HepG2 (cell line): ENCODE results near the gene NOL4L. TPM values are rescaled to one million over a fixed set of nuclear protein-coding genes. Genes with fewer than 3 reads are reported as not detected.

Source experiments
- CSRNP1 ChIP-seq: sonication (generic); formaldehyde crosslinking; IDR thresholded peaks from 2 replicates; pipeline ENCODE4 v1.8.1; 2023; ENCODE audit warnings: mild to moderate bottlenecking, missing genetic modification reagents
- FOXK2 ChIP-seq: fragments of 450-650 bp; IDR thresholded peaks from 2 replicates; pipeline ENCODE4 v1.6.1; 2016
- HIC2 ChIP-seq: sonication (generic); formaldehyde crosslinking; IDR thresholded peaks from 2 replicates; pipeline ENCODE4 v1.9.0; 2022; ENCODE audit warnings: low read depth, missing genetic modification reagents
- KDM2A ChIP-seq: sonication (generic); formaldehyde crosslinking; IDR thresholded peaks from 2 replicates; pipeline ENCODE4 v1.4.0; 2020; ENCODE audit warnings: low read depth, missing genetic modification reagents, borderline replicate concordance
- NFATC3 ChIP-seq: sonication (generic); formaldehyde crosslinking; IDR thresholded peaks from 2 replicates; pipeline ENCODE4 v1.5.1; 2020; ENCODE audit warnings: mild to moderate bottlenecking, missing genetic modification reagents
- NFIB ChIP-seq: sonication (generic); formaldehyde crosslinking; IDR thresholded peaks from 2 replicates; pipeline ENCODE4 v1.9.0; 2021; ENCODE audit warnings: missing genetic modification reagents, mild to moderate bottlenecking, borderline replicate concordance
- SNAPC2 ChIP-seq: sonication (generic); formaldehyde crosslinking; IDR thresholded peaks from 2 replicates; pipeline ENCODE4 v1.8.1; 2022; ENCODE audit warnings: mild to moderate bottlenecking, missing genetic modification reagents
- SUZ12 ChIP-seq: fragments of 150-350 bp; IDR thresholded peaks from 2 replicates; pipeline ENCODE4 v1.6.1; 2014; ENCODE audit warnings: low read depth, low read length
- TRIM24 ChIP-seq: sonication (generic); formaldehyde crosslinking; IDR thresholded peaks from 2 replicates; pipeline ENCODE4 v1.8.0; 2022; ENCODE audit warnings: mild to moderate bottlenecking, missing genetic modification reagents
- XRCC5 ChIP-seq: fragments of 200-400 bp; formaldehyde crosslinking; optimal IDR thresholded peaks from 2 replicates; pipeline ENCODE3; 2017; ENCODE audit warnings: mild to moderate bottlenecking, low read length
- ZFP36 ChIP-seq: fragments of 150-350 bp; IDR thresholded peaks from 2 replicates; pipeline ENCODE4 v1.6.1; 2018; ENCODE audit warnings: borderline replicate concordance, low read length, low read depth; ENCODE audit not compliant: partially characterized antibody
- ZFP37 ChIP-seq: sonication (generic); formaldehyde crosslinking; IDR thresholded peaks from 2 replicates; pipeline ENCODE4 v1.4.0; 2020; ENCODE audit warnings: missing genetic modification reagents, borderline replicate concordance
- ZNF124 ChIP-seq: sonication (generic); formaldehyde crosslinking; IDR thresholded peaks from 2 replicates; pipeline ENCODE4 v1.4.0; 2020; ENCODE audit warnings: missing genetic modification reagents
- ZNF292 ChIP-seq: sonication (generic); formaldehyde crosslinking; IDR thresholded peaks from 2 replicates; pipeline ENCODE4 v1.8.1; 2022; ENCODE audit warnings: mild to moderate bottlenecking, low read depth, missing genetic modification reagents, borderline replicate concordance
- ZNF547 ChIP-seq: sonication (generic); formaldehyde crosslinking; IDR thresholded peaks from 2 replicates; pipeline ENCODE4 v1.5.1; 2020; ENCODE audit warnings: mild to moderate bottlenecking, missing genetic modification reagents
- ZNF564 ChIP-seq: sonication (generic); formaldehyde crosslinking; IDR thresholded peaks from 2 replicates; pipeline ENCODE4 v1.8.1; 2023; ENCODE audit warnings: mild to moderate bottlenecking, missing genetic modification reagents
- ZNF607 ChIP-seq: sonication (generic); formaldehyde crosslinking; IDR thresholded peaks from 2 replicates; pipeline ENCODE4 v1.5.1; 2020; ENCODE audit warnings: missing genetic modification reagents, mild to moderate bottlenecking, borderline replicate concordance
- ZNF629 ChIP-seq: sonication (generic); formaldehyde crosslinking; conservative IDR thresholded peaks from 2 replicates; pipeline ENCODE4 v1.5.0; 2020; ENCODE audit warnings: missing genetic modification reagents
- ZNF737 ChIP-seq: sonication (generic); formaldehyde crosslinking; IDR thresholded peaks from 2 replicates; pipeline ENCODE4 v1.5.0; 2020; ENCODE audit warnings: missing genetic modification reagents, mild to moderate bottlenecking, borderline replicate concordance
- ZZZ3 ChIP-seq: sonication (generic); formaldehyde crosslinking; IDR thresholded peaks from 2 replicates; pipeline ENCODE4 v1.4.0; 2020; ENCODE audit warnings: missing genetic modification reagents, mild to moderate bottlenecking, borderline replicate concordance
- polyA plus RNA-seq, 8 experiments: library from polyadenylated mRNA; depleted of rRNA in 3 of 8; stranded (reverse) in 7 of 8; unstranded in 1 of 8; fragments of >200 nt; fragmentation: Illumina TruSeq in 4 of 8; extraction: Trizol in 4 of 8; gene quantifications; 2 replicates each; pipeline versions ENCODE4 v1.2.1 to v1.2.3, GENCODE V29; 2011 to 2016; ENCODE audit warnings: low read depth in 4 of 8, missing spikeins in 1 of 8, mixed read lengths in 1 of 8; ENCODE audit not compliant: insufficient read depth in 1 of 8
- total RNA-seq, 5 experiments: library from RNA; depleted of rRNA; stranded (reverse); fragments of >200 nt; fragmentation: Illumina TruSeq; extraction: Trizol; gene quantifications; 2 replicates each; pipeline ENCODE4 v1.2.3, GENCODE V29; 2016; ENCODE audit warnings: low read depth in 1 of 5
- TF ChIP-seq, protein P1 (sequence below), 2 experiments: sonication (generic) in 1 of 2; formaldehyde crosslinking in 1 of 2; IDR thresholded peaks; 2 replicates each; pipeline versions ENCODE4 v1.6.1 to v1.9.0; 2014 to 2022; ENCODE audit warnings: antibody characterized with exemption in 1 of 2, borderline replicate concordance in 1 of 2, inconsistent platforms in 1 of 2, low read depth in 1 of 2, missing genetic modification reagents in 1 of 2

Gene NOL4L
- total and polyA plus RNA-seq, 2 of the 13 experiments (the other 11 are each of a cell fraction or from before 2014, with no cell fraction given): 16.6 to 35.4 TPM

DNA sequence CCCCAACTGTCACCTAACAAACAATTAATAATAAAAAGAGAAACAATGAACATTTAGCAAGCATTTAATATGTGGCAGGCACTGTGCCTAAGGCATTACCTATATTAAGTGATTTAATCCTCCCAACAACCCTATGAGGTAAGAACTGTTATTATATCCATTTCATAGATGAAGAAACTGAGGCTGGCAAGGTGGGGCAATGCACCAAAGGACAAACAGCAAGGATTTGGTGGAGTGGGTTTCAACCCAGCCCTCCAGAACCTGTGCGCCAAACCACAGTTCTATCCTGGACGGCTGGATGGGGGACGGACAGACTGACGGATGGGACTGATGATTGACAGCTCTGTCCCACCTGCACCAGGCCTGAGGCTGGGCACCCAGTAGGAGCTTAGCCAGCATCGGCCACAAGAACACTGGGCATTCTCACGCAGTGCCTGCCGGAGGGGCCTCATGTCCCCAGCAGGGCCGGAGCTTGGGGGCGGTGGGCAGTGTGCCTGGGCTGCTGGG is 24.6 kb downstream of the NOL4L start (continued):
- peak; percentile 84; the same call in 1 of the 2 replicates for TF ChIP-seq ZNF607
- TF ChIP-seq HIC2 (CRISPR knock-in tag): 0 out of 2 replicates have a peak, but pooled peaks have one; percentile 1
- no peak for TF ChIP-seq ZFP37 (CRISPR knock-in tag)
- TF ChIP-seq NFIB (CRISPR knock-in tag): no peak
- TF ChIP-seq FOXK2: no peak
- TF ChIP-seq, protein P1, sequence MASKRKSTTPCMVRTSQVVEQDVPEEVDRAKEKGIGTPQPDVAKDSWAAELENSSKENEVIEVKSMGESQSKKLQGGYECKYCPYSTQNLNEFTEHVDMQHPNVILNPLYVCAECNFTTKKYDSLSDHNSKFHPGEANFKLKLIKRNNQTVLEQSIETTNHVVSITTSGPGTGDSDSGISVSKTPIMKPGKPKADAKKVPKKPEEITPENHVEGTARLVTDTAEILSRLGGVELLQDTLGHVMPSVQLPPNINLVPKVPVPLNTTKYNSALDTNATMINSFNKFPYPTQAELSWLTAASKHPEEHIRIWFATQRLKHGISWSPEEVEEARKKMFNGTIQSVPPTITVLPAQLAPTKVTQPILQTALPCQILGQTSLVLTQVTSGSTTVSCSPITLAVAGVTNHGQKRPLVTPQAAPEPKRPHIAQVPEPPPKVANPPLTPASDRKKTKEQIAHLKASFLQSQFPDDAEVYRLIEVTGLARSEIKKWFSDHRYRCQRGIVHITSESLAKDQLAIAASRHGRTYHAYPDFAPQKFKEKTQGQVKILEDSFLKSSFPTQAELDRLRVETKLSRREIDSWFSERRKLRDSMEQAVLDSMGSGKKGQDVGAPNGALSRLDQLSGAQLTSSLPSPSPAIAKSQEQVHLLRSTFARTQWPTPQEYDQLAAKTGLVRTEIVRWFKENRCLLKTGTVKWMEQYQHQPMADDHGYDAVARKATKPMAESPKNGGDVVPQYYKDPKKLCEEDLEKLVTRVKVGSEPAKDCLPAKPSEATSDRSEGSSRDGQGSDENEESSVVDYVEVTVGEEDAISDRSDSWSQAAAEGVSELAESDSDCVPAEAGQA (IDR thresholded peaks at IDR 0.05; ENCODE audit: low read depth): no peak
- TF ChIP-seq, protein P1 (CRISPR knock-in tag; IDR thresholded peaks at IDR 0.05; ENCODE audit: borderline replicate concordance): no peak
- TF ChIP-seq SNAPC2 (CRISPR knock-in tag): no peak
- no peak for TF ChIP-seq ZNF292
- TF ChIP-seq ZNF629: peak; percentile 97
- TF ChIP-seq ZZZ3 (CRISPR knock-in tag): no peak
- no peak for TF ChIP-seq ZNF564
- TF ChIP-seq TRIM24 (CRISPR knock-in tag): no peak
- no peak for TF ChIP-seq SUZ12
- no peak for TF ChIP-seq ZNF547 (CRISPR knock-in tag)
- TF ChIP-seq ZFP36: peak; percentile 2
- TF ChIP-seq KDM2A: no peak
- 0 out of 2 replicates have a peak, but pooled peaks have one; percentile 24 for TF ChIP-seq CSRNP1 (CRISPR knock-in tag)
- TF ChIP-seq ZNF737 (CRISPR knock-in tag): no peak
- no peak for TF ChIP-seq ZNF124
- no peak for TF ChIP-seq XRCC5
- no peak for TF ChIP-seq NFATC3
